ENCODE data around the gene COPS4. TPM values are rescaled to one million over a fixed set of nuclear protein-coding genes. Genes with fewer than 3 reads are reported as not detected.
"Not testable (repeated sequence)": the region's sequence is repeated elsewhere in the genome, so short reads cannot be mapped to it uniquely, and the experiment has no call there.

Gene COPS4
- total RNA-seq, 2 donors from 2014 or later, result 1.6 to 12.7 TPM

GRCh38 chr4:83040269-83040668 is 5.3 kb downstream of the COPS4 start:
- Histone ChIP-seq H3K27ac (no peak overlapping the region), H3K4me3 (no peak overlapping the region), H3K9me3 (no peaks in the 10 kb centered on the region), H3K36me3 (replicated peaks in 1 of 2; ENCODE audit: insufficient read depth in 1 of 2, low read depth in 2 of 2) (no peaks in the 10 kb centered on the region), H3K4me1 (peaks cover 25% of the 10 kb centered on the region), H3K27me3 (no peaks in the 10 kb centered on the region)
- ATAC-seq, result no peak
- DNase-seq, result no peak
- intact Hi-C loops (cut with DNase I), result no loop called here
- TF ChIP-seq CTCF (IDR thresholded peaks at IDR 0.05), result no peak
- TF ChIP-seq POLR2A (IDR thresholded peaks at IDR 0.05), result no peak
- 78 to 83% methylated on average over 3 of the region's 3 CpGs for WGBS, 2 donors

DNA sequence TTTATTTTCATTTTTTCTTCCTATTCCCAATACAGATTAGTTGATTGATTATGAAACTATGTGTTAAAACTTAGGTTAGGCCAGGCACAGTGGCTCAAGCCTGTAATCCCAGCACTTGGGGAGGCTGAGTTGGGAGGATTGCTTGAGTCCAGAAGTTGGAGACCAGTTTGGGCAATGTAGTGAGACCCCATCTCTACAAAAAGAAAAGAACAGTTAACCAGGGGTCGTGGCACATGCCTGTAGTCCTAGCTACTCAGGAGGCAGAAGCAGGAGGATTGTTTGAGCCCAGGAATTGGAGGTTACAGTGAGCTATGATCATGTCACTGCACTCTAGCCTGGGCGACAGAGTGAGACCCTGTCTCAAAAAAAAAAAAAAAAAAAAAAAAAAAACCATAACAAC is 8.2 kb downstream of the COPS4 start:
- H3K36me3 ChIP-seq (replicated peaks in 1 of 2; ENCODE audit: insufficient read depth in 1 of 2, low read depth in 2 of 2); H3K27me3 ChIP-seq; H3K27ac ChIP-seq; DNase-seq; H3K4me3 ChIP-seq; intact Hi-C loops (cut with DNase I); H3K4me1 ChIP-seq; ATAC-seq; H3K9me3 ChIP-seq: not testable (repeated sequence)
- 90 to 94% methylated on average over 2 of the region's 2 CpGs for whole genome bisulfite sequencing, 2 donors

DNA sequence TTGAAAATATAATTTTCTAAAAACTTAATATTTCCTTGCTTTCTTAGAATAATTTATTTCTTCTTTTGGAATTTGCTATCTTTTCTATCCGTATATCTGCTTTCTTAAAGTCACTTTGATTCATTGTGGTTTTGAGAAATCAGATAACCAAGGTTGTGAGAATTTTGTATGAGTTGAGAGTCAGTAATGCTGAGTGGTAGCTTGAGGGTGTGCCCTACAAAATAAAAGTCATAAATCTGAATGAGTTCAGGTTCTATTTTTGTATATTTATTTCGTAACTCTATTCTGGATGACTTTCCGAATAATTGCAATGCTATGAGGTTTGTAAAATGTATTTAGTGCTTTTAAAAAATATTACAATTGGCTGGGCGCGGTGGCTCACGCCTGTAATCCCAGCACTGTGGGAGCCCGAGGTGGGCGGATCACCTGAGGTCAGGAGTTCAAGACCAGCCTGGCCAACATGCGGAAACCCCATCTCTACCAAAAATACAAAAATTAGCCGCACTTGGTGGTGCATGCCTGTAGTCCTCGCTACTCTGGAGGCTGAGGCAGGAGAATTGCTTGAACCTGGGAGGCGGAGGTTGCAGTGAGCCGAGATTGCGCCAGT is 8.9 kb downstream of the COPS4 start:
- Histone ChIP-seq H3K4me3 (no peak overlapping the region), H3K27ac (no peak overlapping the region), H3K9me3 (no peaks in the 10 kb centered on the region), H3K27me3 (no peaks in the 10 kb centered on the region), H3K36me3 (replicated peaks in 1 of 2; ENCODE audit: insufficient read depth in 1 of 2, low read depth in 2 of 2) (no peaks in the 10 kb centered on the region), H3K4me1 (peaks cover 8% of the 10 kb centered on the region)
- TF ChIP-seq CTCF (IDR thresholded peaks at IDR 0.05) (no peak), POLR2A (IDR thresholded peaks at IDR 0.05) (no peak)
- 88 to 95% methylated on average over 14 of the region's 14 CpGs for WGBS, 2 donors
- ATAC-seq, result no peak
- intact Hi-C loops (cut with DNase I), result no loop called here
- no peak for DNase-seq

- peaks cover 8% of the 10 kb centered on the region for H3K4me1 ChIP-seq
- DNase-seq (peak in 2 of 4 donors; percentile 25 to 27), ATAC-seq (no peak)
- no peaks in the 10 kb centered on the region for H3K9me3 ChIP-seq
- intact Hi-C loops (cut with DNase I), result no loop called here
- WGBS, 2 donors, result 52 to 59% methylated on average over 8 of the region's 8 CpGs
- peaks cover 0 to 7% of the 10 kb centered on the region in 2 donors for H3K27me3 ChIP-seq
- H3K27ac ChIP-seq, result no peak overlapping the region
- H3K4me3 ChIP-seq, result no peak overlapping the region
- TF ChIP-seq CTCF (IDR thresholded peaks at IDR 0.05) (no peak), POLR2A (IDR thresholded peaks at IDR 0.05) (no peak)
- H3K36me3 ChIP-seq (replicated peaks in 1 of 2; ENCODE audit: insufficient read depth in 1 of 2, low read depth in 2 of 2), result peaks cover 0 to 6% of the 10 kb centered on the region in 2 donors
These were observed 11.9 kb downstream of the COPS4 start for GRCh38 chr4:83046693-83047473.

- intact Hi-C loops (cut with DNase I); H3K36me3 ChIP-seq (replicated peaks in 1 of 2; ENCODE audit: insufficient read depth in 1 of 2, low read depth in 2 of 2); H3K9me3 ChIP-seq; H3K27ac ChIP-seq; DNase-seq; H3K27me3 ChIP-seq; ATAC-seq; H3K4me1 ChIP-seq; H3K4me3 ChIP-seq: not testable (repeated sequence)
- WGBS, 2 donors, result 85 to 93% methylated on average over 8 of the region's 8 CpGs
These were observed 13.8 kb downstream of the COPS4 start for GRCh38 chr4:83048781-83049180.

All from body of pancreas (tissue), 4 donors.